ENCODE results near the gene TIMP3.
A peak's percentile ranks its signal among the peaks of the same experiment; 100 is the strongest.

The TIMP3 gene

DNA sequence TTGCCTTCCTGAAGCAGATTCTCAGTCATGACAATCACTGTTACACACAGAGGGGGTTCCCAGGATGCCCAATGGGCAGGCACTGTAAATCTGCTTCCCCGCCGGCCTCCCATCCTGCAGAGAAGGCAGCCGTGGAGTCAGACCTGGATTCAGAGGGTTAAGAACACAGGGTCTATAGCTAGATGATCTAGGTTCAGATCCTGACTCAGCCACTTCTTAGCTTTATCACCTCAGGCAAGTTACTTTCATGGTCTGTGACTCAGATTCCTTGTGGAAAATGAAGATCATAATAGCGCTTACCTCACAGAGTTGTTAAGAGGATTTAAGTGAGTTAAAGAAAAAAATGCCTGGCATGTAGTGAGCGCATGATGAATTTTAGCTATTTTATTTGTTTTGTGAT, 95.9 kb downstream of the TIMP3 start:
- DNase-seq: peak in 1 of 2 experiments; percentile 18

DNA sequence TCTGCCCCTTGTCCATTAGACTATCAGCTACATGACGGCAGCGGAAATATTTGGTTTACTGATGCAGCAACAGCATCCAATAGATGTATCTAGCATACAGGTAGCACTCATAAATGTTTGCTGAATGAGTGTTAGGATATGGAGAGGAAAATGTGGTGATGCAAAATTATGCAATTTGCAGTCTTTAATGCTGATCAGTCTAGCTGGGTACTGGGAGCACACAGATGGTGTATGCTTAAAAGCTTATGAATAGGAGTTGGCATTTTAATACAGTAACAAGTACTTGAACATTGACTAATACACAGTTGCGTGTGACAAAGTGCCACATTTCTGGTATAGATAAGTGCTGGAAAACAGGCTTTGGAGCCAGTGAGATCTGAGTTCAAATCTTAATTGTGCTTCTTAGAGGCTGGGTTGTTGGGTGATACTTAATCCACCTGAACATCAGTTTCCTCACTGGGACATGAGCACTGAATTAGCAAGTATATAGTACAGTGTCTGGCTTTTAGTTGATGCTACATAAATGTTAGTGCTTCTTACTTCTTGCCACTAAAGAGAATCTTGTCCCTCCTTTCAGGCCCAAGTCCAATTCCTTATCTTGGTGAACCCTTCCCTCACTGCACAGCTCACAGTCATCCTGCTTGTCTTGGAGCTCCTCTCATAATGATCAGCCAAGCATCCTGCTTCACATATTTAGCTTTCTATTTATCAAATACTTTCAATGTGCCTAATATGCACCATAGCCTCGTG, 99.6 kb downstream of the TIMP3 start:
- DNase-seq: no peak

DNA sequence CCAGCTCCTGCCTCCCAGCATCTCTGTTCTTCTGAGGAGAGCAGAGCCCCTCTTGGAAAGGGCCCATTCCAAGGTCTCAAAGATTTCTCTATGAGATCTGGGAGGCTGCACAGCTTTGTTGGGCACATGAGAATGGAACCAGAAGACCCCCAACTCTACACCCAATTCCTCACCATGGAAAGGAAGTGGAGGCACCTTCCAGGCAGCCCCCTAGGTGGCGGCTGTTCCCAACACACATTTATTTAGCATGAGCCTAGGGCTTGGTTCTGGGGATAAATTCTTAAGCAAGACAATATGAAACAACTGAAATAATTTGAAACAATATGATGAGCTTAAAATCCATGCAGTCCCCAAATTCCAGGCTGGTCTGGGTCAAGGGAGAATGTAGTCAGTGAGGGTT, 100.4 kb downstream of the TIMP3 start:
- no peak for DNase-seq

DNA sequence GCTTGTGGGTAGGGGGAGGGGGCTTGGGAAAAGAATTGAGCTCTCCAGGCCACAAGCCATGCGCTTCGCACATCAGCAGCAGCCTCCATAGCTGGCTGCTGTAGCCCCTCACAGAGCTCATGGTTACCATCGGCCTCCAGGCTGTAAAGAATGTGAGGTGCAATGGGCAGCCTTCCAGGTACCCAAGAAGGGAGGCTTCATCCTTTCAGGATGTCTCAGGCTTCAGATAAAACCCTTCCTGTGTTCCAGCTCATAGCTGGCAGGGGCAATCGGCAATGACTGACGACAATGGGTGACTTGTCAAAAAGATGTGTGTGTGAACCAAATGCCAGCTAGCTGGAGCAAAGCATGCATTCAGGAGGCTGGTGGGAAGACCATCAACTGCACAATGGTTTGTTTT, 102.0 kb downstream of the TIMP3 start:
- no peak for DNase-seq

GRCh38 chr22:32904044-32904443, 102.5 kb downstream of the TIMP3 start:
- DNase-seq: peak in 1 of 2 experiments; percentile 31

DNA sequence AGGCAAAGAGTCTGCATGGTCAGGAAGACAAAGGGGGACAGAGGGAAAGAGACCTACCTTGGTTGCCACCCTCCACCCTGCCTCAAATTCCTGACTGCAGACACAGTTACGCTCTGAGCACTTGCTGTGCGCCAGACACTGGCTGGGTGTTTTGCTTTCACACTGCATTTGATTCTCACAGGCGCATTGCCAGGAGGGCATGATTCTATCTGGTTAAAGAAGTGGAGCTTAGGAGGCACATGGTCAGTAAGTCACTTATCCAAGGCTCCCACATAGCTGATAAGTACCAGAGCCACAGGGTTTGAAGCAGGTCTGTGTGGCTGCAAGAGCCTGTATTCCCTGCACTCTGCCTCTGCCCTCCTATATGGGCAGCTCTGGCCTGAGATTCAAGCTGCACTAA, 103.9 kb downstream of the TIMP3 start:
- DNase-seq: no peak

DNA sequence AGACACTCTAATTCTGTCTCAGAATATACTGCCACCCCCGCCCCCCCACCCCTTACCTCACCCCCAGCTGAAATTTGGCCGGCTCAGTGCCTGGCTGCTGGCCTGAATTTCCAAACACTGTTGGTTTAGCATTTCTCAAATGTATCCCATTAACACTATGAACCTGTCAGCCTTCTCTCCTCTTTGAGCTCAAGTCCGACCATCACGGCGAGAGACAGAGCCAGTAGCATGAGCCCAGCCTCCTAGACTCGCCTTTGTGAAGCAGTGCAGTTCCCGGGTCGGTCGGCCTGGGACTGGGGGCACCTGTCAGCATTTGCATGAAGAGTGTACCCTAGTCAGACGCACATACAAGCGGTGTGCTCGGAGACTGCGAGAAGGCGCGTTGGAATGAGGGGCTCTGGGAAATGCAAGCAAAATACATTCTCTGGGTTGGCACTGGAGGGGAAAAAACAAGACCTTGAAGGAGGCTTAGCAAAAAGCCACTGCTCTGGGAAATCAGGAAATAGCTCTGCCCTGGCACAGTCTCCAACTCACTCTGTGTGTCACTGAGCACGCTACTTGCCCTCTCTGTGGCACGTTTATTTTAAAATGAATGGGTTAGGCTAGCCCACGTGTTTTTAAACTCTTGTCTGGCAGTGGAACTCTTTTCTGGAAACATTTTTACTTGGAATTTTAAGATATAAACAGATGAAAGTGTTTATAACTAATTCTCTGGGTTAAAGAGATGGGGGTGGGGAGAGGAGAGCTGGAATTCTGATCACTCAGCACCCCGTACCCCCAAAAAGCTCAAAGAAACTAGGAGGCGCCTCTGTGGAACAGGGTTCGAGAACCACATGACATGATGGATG, 108.3 kb downstream of the TIMP3 start:
- DNase-seq: no peak

GRCh38 chr22:32910429-32910772, 108.9 kb downstream of the TIMP3 start:
- no peak for DNase-seq

- DNase-seq: no peak
Measured at GRCh38 chr22:32911503-32911902, 110.0 kb downstream of the TIMP3 start.
